SK-N-SH treated with all-trans-retinoic acid at 6 μM for 48 hours (cell line): ENCODE results near the gene PRPF40B.

Source experiments
- ARNTL ChIP-seq: fragments of 450-650 bp; formaldehyde crosslinking; IDR thresholded peaks from 2 replicates; pipeline ENCODE4 v1.5.0; 2020; ENCODE audit warnings: low read depth, mild to moderate bottlenecking, moderate library complexity, borderline replicate concordance
- CREB5 ChIP-seq: fragments of 250-450 bp; sonication (Bioruptor Pico); IDR thresholded peaks from 2 replicates; pipeline ENCODE4 v1.5.1; 2020; ENCODE audit warnings: low read depth, mild to moderate bottlenecking, moderate library complexity
- ESRRG ChIP-seq: fragments of 250-450 bp; sonication (Bioruptor Pico); IDR thresholded peaks from 2 replicates; pipeline ENCODE4 v1.6.1; 2021; ENCODE audit warnings: mild to moderate bottlenecking
- ISL1 ChIP-seq: fragments of 250-450 bp; sonication (Bioruptor Pico); IDR thresholded peaks from 2 replicates; pipeline ENCODE4 v2.1.2; 2022; ENCODE audit warnings: mild to moderate bottlenecking, moderate library complexity
- OSR1 ChIP-seq: fragments of 250-450 bp; sonication (Bioruptor Pico); IDR thresholded peaks from 2 replicates; pipeline ENCODE4 v1.8.0; 2022; ENCODE audit warnings: moderate library complexity, mild to moderate bottlenecking, inconsistent platforms
- PATZ1 ChIP-seq: fragments of 250-450 bp; sonication (Bioruptor Pico); IDR thresholded peaks from 2 replicates; pipeline ENCODE4 v1.8.0; 2020; ENCODE audit warnings: mild to moderate bottlenecking, moderate library complexity, borderline replicate concordance
- RARB ChIP-seq: fragments of 250-450 bp; sonication (Bioruptor Pico); IDR thresholded peaks from 2 replicates; pipeline ENCODE4 v1.8.0; 2021; ENCODE audit warnings: mild to moderate bottlenecking, moderate library complexity
- TCF4 ChIP-seq: fragments of 250-450 bp; sonication (Bioruptor Pico); IDR thresholded peaks from 2 replicates; pipeline ENCODE4 v1.8.0; 2021; ENCODE audit warnings: mild to moderate bottlenecking, moderate library complexity, borderline replicate concordance
- TOX ChIP-seq: fragments of 250-450 bp; sonication (Bioruptor Pico); IDR thresholded peaks from 2 replicates; pipeline ENCODE4 v1.8.0; 2021; ENCODE audit warnings: mild to moderate bottlenecking, moderate library complexity, borderline replicate concordance
- TSHZ2 ChIP-seq: fragments of 250-450 bp; sonication (Bioruptor Pico); IDR thresholded peaks from 2 replicates; pipeline ENCODE4 v1.5.0; 2020; ENCODE audit warnings: mild to moderate bottlenecking, moderate library complexity
- ZC3H10 ChIP-seq: fragments of 250-450 bp; sonication (Bioruptor Pico); IDR thresholded peaks from 2 replicates; pipeline ENCODE4 v1.5.1; 2021; ENCODE audit warnings: mild to moderate bottlenecking, moderate library complexity
- ZFP3 ChIP-seq: fragments of 250-450 bp; sonication (Bioruptor Pico); IDR thresholded peaks from 2 replicates; pipeline ENCODE4 v1.5.0; 2020; ENCODE audit warnings: mild to moderate bottlenecking, moderate library complexity
- ZFP30 ChIP-seq: fragments of 450-650 bp; formaldehyde crosslinking; IDR thresholded peaks from 2 replicates; pipeline ENCODE4 v1.5.0; 2022; ENCODE audit warnings: mild to moderate bottlenecking, moderate library complexity
- ZNF565 ChIP-seq: fragments of 450-650 bp; formaldehyde crosslinking; conservative IDR thresholded peaks from 2 replicates; pipeline ENCODE4 v1.5.0; 2020; ENCODE audit warnings: low read depth, mild to moderate bottlenecking, moderate library complexity

- TF ChIP-seq ZC3H10 (CRISPR knock-in tag) = no peak
- no peak for TF ChIP-seq ARNTL (CRISPR knock-in tag)
- TF ChIP-seq CREB5 (CRISPR knock-in tag) = no peak
- no peak for TF ChIP-seq PATZ1 (CRISPR knock-in tag)
- no peak for TF ChIP-seq RARB (CRISPR knock-in tag)
- TF ChIP-seq ZNF565 = no peak
- TF ChIP-seq ISL1 = no peak
- TF ChIP-seq ESRRG (CRISPR knock-in tag) = no peak
- TF ChIP-seq OSR1 = no peak
- TF ChIP-seq TOX (CRISPR knock-in tag) = no peak
- no peak for TF ChIP-seq TSHZ2 (CRISPR knock-in tag)
- TF ChIP-seq ZFP3 = no peak
- TF ChIP-seq ZFP30 (CRISPR knock-in tag) = no peak
- no peak for TF ChIP-seq TCF4
These were observed 4.5 kb downstream of the PRPF40B start for GRCh38 chr12:49627752-49628360.
